Osteoblast (primary cell): ENCODE results near the gene NEK6. TPM values are rescaled to one million over a fixed set of nuclear protein-coding genes. Genes with fewer than 3 reads are reported as not detected.
A peak's percentile ranks its signal among the peaks of the same experiment; 100 is the strongest.

Experiments
- DNase-seq: peaks from one replicate; pipeline ENCODE4 v3.0.0; 2011; ENCODE audit warnings: low spot score, mixed read lengths; ENCODE audit not compliant: insufficient read length; ENCODE audit errors: missing footprints
- H2AFZ ChIP-seq: 2 replicates; pipeline ENCODE4 v1.6.0; 2011; ENCODE audit warnings: mild to moderate bottlenecking, low read length
- H3K27ac ChIP-seq: 2 replicates; pipeline ENCODE4 v1.5.1; 2011; ENCODE audit warnings: mild to moderate bottlenecking, low read depth, low read length, moderate library complexity
- H3K27me3 ChIP-seq: 2 replicates; pipeline ENCODE4 v1.6.0; 2012; ENCODE audit warnings: mild to moderate bottlenecking, control low read depth, inconsistent platforms, low read length, moderate library complexity; ENCODE audit not compliant: insufficient read depth
- H3K36me3 ChIP-seq: 2 replicates; pipeline ENCODE4 v1.5.1; 2011; ENCODE audit warnings: mild to moderate bottlenecking, low read length, control low read depth, moderate library complexity; ENCODE audit not compliant: insufficient read depth
- H3K4me1 ChIP-seq: 2 replicates; pipeline ENCODE4 v1.5.1; 2011; ENCODE audit warnings: mild to moderate bottlenecking, low read length, control low read depth, moderate library complexity; ENCODE audit not compliant: insufficient read depth
- H3K4me2 ChIP-seq: 2 replicates; pipeline ENCODE4 v1.6.0; 2011; ENCODE audit warnings: mild to moderate bottlenecking, low read length; ENCODE audit not compliant: insufficient read depth
- H3K4me3 ChIP-seq: fragments of 200-600 bp; sonication (generic); 3 replicates; pipeline ENCODE4 v1.5.1; 2012; ENCODE audit warnings: mild to moderate bottlenecking, low read length, inconsistent platforms; ENCODE audit not compliant: insufficient read depth
- H3K79me2 ChIP-seq: 2 replicates; pipeline ENCODE4 v1.6.0; 2012; ENCODE audit warnings: mild to moderate bottlenecking, low read length, control low read depth, inconsistent platforms; ENCODE audit not compliant: insufficient read depth
- H3K9me3 ChIP-seq: 2 replicates; pipeline ENCODE4 v1.5.1; 2011; ENCODE audit warnings: low read depth, low read length, control low read depth
- H4K20me1 ChIP-seq: 2 replicates; pipeline ENCODE4 v1.6.0; 2012; ENCODE audit warnings: mild to moderate bottlenecking, low read length, control low read depth; ENCODE audit not compliant: insufficient read depth
- total RNA-seq: library from RNA; depleted of rRNA; stranded (reverse); fragments of >200 nt; gene quantifications from 2 replicates; pipeline ENCODE4 v1.2.3, GENCODE V29; 2012
- TF ChIP-seq, protein P1 (sequence below): IDR thresholded peaks from 2 replicates; pipeline ENCODE4 v1.5.1; 2011; ENCODE audit warnings: mild to moderate bottlenecking, low read depth, low read length, moderate library complexity; ENCODE audit errors: extremely low read depth

NEK6 gene
- total RNA-seq, 1 donor: 128 TPM

DNA sequence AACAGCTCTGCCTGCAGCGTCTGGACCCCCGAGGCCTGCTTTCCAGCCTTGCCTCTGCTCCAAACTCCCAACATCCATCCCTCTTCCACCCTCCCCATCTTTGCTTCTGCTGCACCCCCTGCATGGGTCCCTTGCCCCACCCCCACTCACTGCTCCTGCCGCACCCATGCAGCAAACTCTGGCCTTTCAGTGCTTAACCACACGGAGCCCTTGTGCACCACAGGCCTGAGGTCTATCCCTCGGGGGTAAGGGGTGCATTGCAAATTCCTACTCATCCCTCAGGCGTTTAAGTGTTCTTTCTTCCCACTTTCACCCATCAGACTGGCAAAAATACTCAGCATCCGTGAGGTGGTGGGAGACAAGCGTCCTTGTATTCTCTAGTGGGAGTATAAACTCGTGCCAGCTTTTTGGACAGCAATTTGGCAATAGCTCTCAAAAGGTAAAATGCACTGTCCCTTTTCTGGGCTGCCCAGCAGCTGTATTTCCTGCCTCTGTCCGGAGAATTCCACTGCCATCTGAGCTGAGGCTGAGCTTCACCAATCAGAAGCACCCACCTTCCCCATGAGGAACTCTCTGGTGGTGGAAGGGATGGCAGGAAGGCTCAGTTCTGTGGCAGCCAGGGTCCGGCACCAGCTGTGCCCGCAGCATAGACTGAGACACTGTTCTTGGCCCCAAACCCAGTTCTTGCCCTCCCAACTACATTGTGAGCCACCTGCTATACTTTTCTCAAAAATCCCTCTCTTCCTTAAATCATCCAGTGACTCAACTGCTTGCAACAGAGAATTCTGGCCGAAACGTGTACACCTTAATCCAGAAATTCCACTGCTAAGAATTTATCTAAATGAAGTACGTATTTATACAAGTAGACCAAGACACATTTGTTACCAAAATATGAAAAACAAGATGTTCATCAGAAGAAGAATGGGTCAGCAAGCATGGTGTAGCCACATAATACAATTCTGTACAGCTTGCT lies 142.5 kb downstream of the NEK6 start:
- H3K4me2 ChIP-seq: peak overlapping the region; percentile 56
- H2AFZ ChIP-seq: no peak overlapping the region
- TF ChIP-seq, protein P1, sequence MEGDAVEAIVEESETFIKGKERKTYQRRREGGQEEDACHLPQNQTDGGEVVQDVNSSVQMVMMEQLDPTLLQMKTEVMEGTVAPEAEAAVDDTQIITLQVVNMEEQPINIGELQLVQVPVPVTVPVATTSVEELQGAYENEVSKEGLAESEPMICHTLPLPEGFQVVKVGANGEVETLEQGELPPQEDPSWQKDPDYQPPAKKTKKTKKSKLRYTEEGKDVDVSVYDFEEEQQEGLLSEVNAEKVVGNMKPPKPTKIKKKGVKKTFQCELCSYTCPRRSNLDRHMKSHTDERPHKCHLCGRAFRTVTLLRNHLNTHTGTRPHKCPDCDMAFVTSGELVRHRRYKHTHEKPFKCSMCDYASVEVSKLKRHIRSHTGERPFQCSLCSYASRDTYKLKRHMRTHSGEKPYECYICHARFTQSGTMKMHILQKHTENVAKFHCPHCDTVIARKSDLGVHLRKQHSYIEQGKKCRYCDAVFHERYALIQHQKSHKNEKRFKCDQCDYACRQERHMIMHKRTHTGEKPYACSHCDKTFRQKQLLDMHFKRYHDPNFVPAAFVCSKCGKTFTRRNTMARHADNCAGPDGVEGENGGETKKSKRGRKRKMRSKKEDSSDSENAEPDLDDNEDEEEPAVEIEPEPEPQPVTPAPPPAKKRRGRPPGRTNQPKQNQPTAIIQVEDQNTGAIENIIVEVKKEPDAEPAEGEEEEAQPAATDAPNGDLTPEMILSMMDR: no peak
- H3K27me3 ChIP-seq: no peaks in the 10 kb centered on the region
- peaks cover 49% of the 10 kb centered on the region for H3K36me3 ChIP-seq
- H3K4me3 ChIP-seq: no peak overlapping the region
- peaks cover 97% of the 10 kb centered on the region for H3K79me2 ChIP-seq
- DNase-seq: no peak
- H3K4me1 ChIP-seq: peaks cover 24% of the 10 kb centered on the region
- no peaks in the 10 kb centered on the region for H3K9me3 ChIP-seq
- H4K20me1 ChIP-seq: peaks cover 31% of the 10 kb centered on the region
- H3K27ac ChIP-seq: peak overlapping the region; percentile 42

Other genes with a start within 250 kb of the NEK6 start
- not detected in 2 replicates for gene LHX2, start 246.2 kb upstream of the NEK6 start, total RNA-seq
- gene PSMB7, start 157.5 kb downstream of the NEK6 start, total RNA-seq: 136 and 138 TPM in 2 replicates
- gene ADGRD2, start 192.5 kb downstream of the NEK6 start, total RNA-seq: not detected in 2 replicates
- not detected in 2 replicates for gene NR5A1, start 249.4 kb downstream of the NEK6 start, total RNA-seq